GM12878 (cell line): ENCODE results near the gene PRKG1. TPM values are rescaled to one million over a fixed set of nuclear protein-coding genes. Genes with fewer than 3 reads are reported as not detected.

Experiments used
- ATAC-seq: fragments of 200-7000 bp; cut with Tn5 transposase; 3 replicates; pipeline ENCODE4 v1.9.1; 2020; ENCODE audit warnings: mild to moderate bottlenecking, moderate library complexity
- BruUV-seq: library from RNA; stranded (reverse); fragments of 400-500 nt; replicated peaks from 2 replicates; lab custom pipeline; 2021; lab: Mats Ljungman, UMichigan
- CTCF ChIA-PET: fragments of 300-600 bp; sonication (Branson Sonifier 250); formaldehyde crosslinking; extraction: SDS; loops from one replicate; lab custom pipeline; 2021; ENCODE audit warnings: inconsistent platforms; lab: Yijun Ruan, JAX
- POLR2A ChIA-PET: fragments of 350-600 bp; formaldehyde crosslinking; extraction: SDS; loops from one replicate; lab custom pipeline; 2021; ENCODE audit warnings: inconsistent platforms; lab: Charles Lee
- RAD21 ChIA-PET: fragments of 300-600 bp; sonication (Branson Sonifier 250); formaldehyde crosslinking; loops from one replicate; lab custom pipeline; 2023; ENCODE audit warnings: antibody characterized with exemption; ENCODE audit not compliant: unreplicated experiment; lab: Charles Lee
- SMC1A ChIA-PET: fragments of 300-600 bp; sonication (Branson Sonifier 250); formaldehyde crosslinking; loops from one replicate; lab custom pipeline; 2023; ENCODE audit not compliant: unreplicated experiment, uncharacterized antibody; lab: Charles Lee
- DNase-seq: peaks from one replicate; pipeline ENCODE4 v3.0.0-alpha.2; 2011; ENCODE audit warnings: low read depth, low spot score
- FAIRE-seq: peaks from 3 replicates; lab custom pipeline; 2011; peaks lifted over from hg19 to GRCh38; lab: Jason Lieb, UNC
- H2AFZ ChIP-seq: 2 replicates; pipeline ENCODE4 v1.6.0; 2011; ENCODE audit warnings: low read depth, low read length, control low read depth; ENCODE audit not compliant: control insufficient read depth
- H3K27ac ChIP-seq: 2 replicates; pipeline ENCODE4 v1.5.1; 2011; ENCODE audit warnings: control low read depth; ENCODE audit not compliant: control insufficient read depth, insufficient read depth
- H3K27me3 ChIP-seq, 2 experiments: replicated peaks in 1 of 2; 2 replicates each; pipeline versions ENCODE4 v1.6.0 to v1.6.1; 2011; ENCODE audit warnings: low read length in 1 of 2; ENCODE audit not compliant: control insufficient read depth in 2 of 2, insufficient read depth in 2 of 2
- H3K36me3 ChIP-seq, 2 experiments: 2 replicates each; pipeline ENCODE4 v1.5.1; 2011; ENCODE audit warnings: low read length in 1 of 2; ENCODE audit not compliant: control insufficient read depth in 2 of 2, insufficient read depth in 2 of 2
- H3K4me1 ChIP-seq: 2 replicates; pipeline ENCODE4 v1.6.1; 2011; ENCODE audit warnings: mild to moderate bottlenecking, low read length, moderate library complexity, mixed read lengths; ENCODE audit not compliant: control insufficient read depth, insufficient read depth
- H3K4me2 ChIP-seq: 2 replicates; pipeline ENCODE4 v1.6.0; 2011; ENCODE audit warnings: control low read depth; ENCODE audit not compliant: control insufficient read depth, insufficient read depth
- H3K4me3 ChIP-seq: fragments of 200-600 bp; sonication (generic); 2 replicates; pipeline ENCODE4 v1.5.1; 2016
- H3K79me2 ChIP-seq: 2 replicates; pipeline ENCODE4 v1.6.0; 2011; ENCODE audit warnings: low read length; ENCODE audit not compliant: control insufficient read depth, insufficient read depth
- H3K9ac ChIP-seq: 2 replicates; pipeline ENCODE4 v1.8.0; 2011; ENCODE audit warnings: low read length, control low read depth, mixed read lengths; ENCODE audit not compliant: control insufficient read depth, insufficient read depth
- H3K9me3 ChIP-seq: replicated peaks from 3 replicates; pipeline ENCODE4 v1.5.1; 2011; ENCODE audit warnings: mild to moderate bottlenecking, low read length; ENCODE audit not compliant: control insufficient read depth, insufficient read depth
- H4K20me1 ChIP-seq: 2 replicates; pipeline ENCODE4 v1.6.0; 2011; ENCODE audit not compliant: control insufficient read depth, insufficient read depth
- BRCA1 ChIP-seq: IDR thresholded peaks from 2 replicates; pipeline ENCODE4 v1.6.1; 2011; ENCODE audit warnings: low read depth, low read length, improper control_type of control experiment
- CUX1 ChIP-seq: IDR thresholded peaks from 2 replicates; pipeline ENCODE4 v1.6.1; 2012; ENCODE audit warnings: improper control_type of control experiment, low read depth, low read length; ENCODE audit not compliant: insufficient replicate concordance
- E4F1 ChIP-seq: fragments of 450-650 bp; IDR thresholded peaks from 2 replicates; pipeline ENCODE4 v1.6.1; 2018; ENCODE audit warnings: borderline replicate concordance, mild to moderate bottlenecking; ENCODE audit not compliant: partially characterized antibody
- IKZF1 ChIP-seq: fragments of 450-650 bp; conservative IDR thresholded peaks from 2 replicates; pipeline ENCODE4 v1.6.1; 2017; ENCODE audit warnings: antibody characterized with exemption, mild to moderate bottlenecking
- RUNX3 ChIP-seq: IDR thresholded peaks from 2 replicates; pipeline ENCODE4 v1.6.1; 2012; ENCODE audit warnings: low read length, inconsistent platforms
- SRF ChIP-seq, 2 experiments: IDR thresholded peaks; 2 replicates each; pipeline ENCODE4 v1.6.1; 2011; ENCODE audit warnings: low read depth in 2 of 2, low read length in 2 of 2, mild to moderate bottlenecking in 1 of 2, moderate library complexity in 1 of 2
- ZNF24 ChIP-seq: fragments of 450-650 bp; IDR thresholded peaks from 2 replicates; pipeline ENCODE4 v1.6.1; 2017; ENCODE audit warnings: antibody characterized with exemption, mild to moderate bottlenecking
- ZNF384 ChIP-seq: IDR thresholded peaks from 2 replicates; pipeline ENCODE4 v1.6.1; 2012; ENCODE audit warnings: low read depth, mild to moderate bottlenecking, low read length, improper control_type of control experiment, borderline replicate concordance
- ZNF687 ChIP-seq: fragments of 450-650 bp; IDR thresholded peaks from 2 replicates; pipeline ENCODE4 v1.6.1; 2017; ENCODE audit warnings: mild to moderate bottlenecking, moderate library complexity
- WGBS: methylation state at CpG from one replicate; pipeline ENCODE4 v1.1.6; 2016; ENCODE audit warnings: low lambda C conversion rate; ENCODE audit not compliant: insufficient replicate concordance, insufficient coverage; ENCODE audit errors: missing lambda C conversion rate; 5-methylcytosine and 5-hydroxymethylcytosine counted together
- in situ Hi-C: fragments of 300-500 bp; cut with MboI; formaldehyde crosslinking; loops from 9 replicates; pipeline ENCODE4 v1.14.3; 2018; ENCODE audit warnings: mixed read lengths
- intact Hi-C: fragments of 100-400 bp; cut with micrococcal nuclease; formaldehyde crosslinking; loops from one replicate; pipeline ENCODE4 v1.14.2; 2022; ENCODE audit not compliant: unreplicated experiment
- polyA plus RNA-seq, 11 experiments: library from polyadenylated mRNA; depleted of rRNA in 4 of 11; unstranded in 6 of 11; stranded (reverse) in 5 of 11; fragments of >200 nt; fragmentation: Nextera tagmentation in 4 of 11; fragmentation: Illumina TruSeq in 1 of 11; extraction: Ambion mirVana in 4 of 11; extraction: Trizol in 1 of 11; gene quantifications; 1 replicate in 1 of 11; 2 replicates in 10 of 11; pipeline versions ENCODE4 v1.2.1 to v1.2.3, GENCODE V29; 2011 to 2016; ENCODE audit warnings: inconsistent platforms in 2 of 11, missing spikeins in 2 of 11, low read depth in 1 of 11
- total RNA-seq, 4 experiments: library from RNA; depleted of rRNA in 3 of 4; stranded (reverse); fragments of >200 nt in 3 of 4; fragmentation: Illumina TruSeq in 1 of 4; extraction: Trizol in 1 of 4; gene quantifications; 2 replicates each; pipeline versions ENCODE4 v1.2.1 to v1.2.3, GENCODE V29; 2013 to 2021

PRKG1 gene
- total and polyA plus RNA-seq, 10 of the 15 experiments (the other 5 are each of a cell fraction or from before 2014, with no cell fraction given) = 0.04 to 0.05 TPM; not detected in 8

GRCh38 chr10:51894771-51895578, 820.7 kb downstream of the PRKG1 start:
- no TSS peak for BruUV-seq
- intact Hi-C loops = no loop called here
- Histone ChIP-seq H4K20me1 (no peaks in the 10 kb centered on the region), H3K27ac (no peak overlapping the region), H3K4me3 (no peak overlapping the region), H3K79me2 (no peaks in the 10 kb centered on the region), H2AFZ (no peak overlapping the region), H3K36me3 (no peaks in the 10 kb centered on the region), H3K9me3 (no peaks in the 10 kb centered on the region), H3K27me3 (no peaks in the 10 kb centered on the region), H3K9ac (no peak overlapping the region), H3K4me1 (no peaks in the 10 kb centered on the region), H3K4me2 (no peak overlapping the region)
- WGBS = 35% methylated on average over 5 of the region's 5 CpGs
- SMC1A ChIA-PET = interaction anchor here (0.6 kb wide), 1 partner anchor 165 kb away, joined by 3 read pairs; no protein-coding TSS in a partner anchor
- FAIRE-seq (no peak), DNase-seq (no peak), ATAC-seq (no peak)
- CTCF ChIA-PET = interaction anchor here (1.2 to 2.0 kb wide), 2 partner anchors 18 to 506 kb away, joined by 3 to 5 read pairs; no protein-coding TSS in a partner anchor
- RAD21 ChIA-PET = no interaction called here
- in situ Hi-C loops = no loop called here
- POLR2A ChIA-PET = interaction anchor here (0.6 kb wide), 1 partner anchor 256 kb away, joined by 3 read pairs; no protein-coding TSS in a partner anchor
- TF ChIP-seq IKZF1 (no peak), ZNF687 (no peak), E4F1 (no peak), BRCA1 (no peak), SRF (IDR thresholded peaks at IDR 0.05; ENCODE audit: low read depth in 2 of 2, low read length in 2 of 2) (no peak), CUX1 (no peak), ZNF24 (no peak), ZNF384 (no peak), RUNX3 (no peak)
